Activated T-cell treated with anti-CD3 and anti-CD28 coated beads for 4 hours (primary cell): Measurements from ENCODE around the gene WDR54.
"Not testable (repeated sequence)": the region's sequence is repeated elsewhere in the genome, so short reads cannot be mapped to it uniquely, and the experiment has no call there.

Experiments used
- DNase-seq: peaks from one replicate; pipeline ENCODE4 v3.0.0-alpha.2; 2020

WDR54 gene

GRCh38 chr2:74458132-74458937, 36.8 kb downstream of the WDR54 start, which contains the start of gene WBP1:
Gene WBP1 (plus strand): TSS chr2:74458438. CDS start chr2:74458603, 165 bp downstream.
- peak; percentile 98 for DNase-seq

GRCh38 chr2:74458938-74459363, 37.4 kb downstream of the WDR54 start:
- no peak for DNase-seq

GRCh38 chr2:74459503-74460118, 38.1 kb downstream of the WDR54 start:
- DNase-seq, result not testable (repeated sequence)

- DNase-seq, result not testable (repeated sequence)
Observed at GRCh38 chr2:74460187-74460586, 38.7 kb downstream of the WDR54 start.

- DNase-seq, result no peak
Observed at GRCh38 chr2:74461187-74462053, 39.9 kb downstream of the WDR54 start.

GRCh38 chr2:74462054-74462785, 40.7 kb downstream of the WDR54 start:
- no peak for DNase-seq

- DNase-seq, result no peak
Observed at GRCh38 chr2:74462786-74463105, 41.2 kb downstream of the WDR54 start.

- DNase-seq, result no peak
Observed at GRCh38 chr2:74464406-74464805, 42.9 kb downstream of the WDR54 start.

GRCh38 chr2:74470742-74471141, 49.2 kb downstream of the WDR54 start:
- not testable (repeated sequence) for DNase-seq

- DNase-seq, result no peak
Observed at GRCh38 chr2:74471332-74472065, 50.0 kb downstream of the WDR54 start.

- peak; percentile 94 for DNase-seq
Observed at GRCh38 chr2:74472086-74472944, 50.8 kb downstream of the WDR54 start, which contains the start of gene MRPL53. Gene MRPL53 (minus strand): TSS chr2:74472680. CDS start chr2:74472660, 20 bp downstream.

- no peak for DNase-seq
Observed at GRCh38 chr2:74472945-74473258, 51.4 kb downstream of the WDR54 start.

GRCh38 chr2:74474481-74474880, 53.0 kb downstream of the WDR54 start:
- no peak for DNase-seq

- DNase-seq, result no peak
Observed at GRCh38 chr2:74474899-74475298, 53.4 kb downstream of the WDR54 start.
